ENCODE results near the gene RNH1. TPM values are rescaled to one million over a fixed set of nuclear protein-coding genes. Genes with fewer than 3 reads are reported as not detected.

RNH1 gene
- total and polyA plus RNA-seq, 10 of the 15 experiments (the other 5 are each of a cell fraction or from before 2014, with no cell fraction given): 2.3 to 162 (median 72.1) TPM

GRCh38 chr11:506995-507726, at the start of gene RNH1 (continued):
- TF ChIP-seq E2F8 (IDR thresholded peaks at IDR 0.05; ENCODE audit: low read depth, partially characterized antibody) (no peak), STAT3 (IDR thresholded peaks at IDR 0.05; ENCODE audit: low read depth, low read length) (no peak), ATF7 (IDR thresholded peaks at IDR 0.05; ENCODE audit: low read depth) (no peak), KAT2A (conservative IDR thresholded peaks at IDR 0.05; ENCODE audit: control insufficient read depth, low read depth, low read length) (no peak), BCL11A (IDR thresholded peaks at IDR 0.05; ENCODE audit: low read depth, low read length) (no peak), POU2F2 (IDR thresholded peaks at IDR 0.05; ENCODE audit: borderline replicate concordance, low read depth, low read length) (no peak), HDAC6 (IDR thresholded peaks at IDR 0.05; ENCODE audit: unreplicated experiment) (no peak), NFYB (IDR thresholded peaks at IDR 0.05; ENCODE audit: insufficient read depth, low read depth, low read length) (no peak), YY1 (IDR thresholded peaks at IDR 0.05; ENCODE audit: low read depth, low read length) (0 out of 2 replicates have a peak, but pooled peaks have one; percentile 9), CBX5 (IDR thresholded peaks at IDR 0.05; ENCODE audit: low read depth) (no peak), PKNOX1 (IDR thresholded peaks at IDR 0.05) (peak; percentile 88), RB1 (IDR thresholded peaks at IDR 0.05; ENCODE audit: borderline replicate concordance) (peak; percentile 42; the same call in 1 of the 2 replicates), ZBED1 (IDR thresholded peaks at IDR 0.05; ENCODE audit: borderline replicate concordance) (no peak), GABPA (IDR thresholded peaks at IDR 0.05; ENCODE audit: low read depth) (no peak), SIN3A (IDR thresholded peaks at IDR 0.05; ENCODE audit: low read depth, low read length) (no peak), KDM1A (IDR thresholded peaks at IDR 0.05; ENCODE audit: borderline replicate concordance) (no peak)
